SK-N-MC (cell line): Measurements from ENCODE around the gene ERCC6L.

ENCODE experiments used
- DNase-seq: peaks from one replicate; pipeline ENCODE4 v3.0.0-alpha.2; 2011; ENCODE audit warnings: low read depth, low spot score
- H3K27ac ChIP-seq: fragments of 200-600 bp; sonication (generic); 2 replicates; pipeline ENCODE4 v1.5.1; 2016; ENCODE audit warnings: mixed run types
- H3K36me3 ChIP-seq: fragments of 200-600 bp; sonication (generic); 2 replicates; pipeline ENCODE4 v1.6.1; 2017; ENCODE audit warnings: antibody characterized with exemption, low read length, mixed read lengths; ENCODE audit not compliant: insufficient read depth
- H3K4me3 ChIP-seq: fragments of 200-600 bp; sonication (generic); 2 replicates; pipeline ENCODE4 v1.5.1; 2016
- H3K9ac ChIP-seq: fragments of 200-600 bp; sonication (generic); 2 replicates; pipeline ENCODE4 v1.8.0; 2017; ENCODE audit warnings: mixed run types, mixed read lengths; ENCODE audit not compliant: insufficient read length
- H3K9me3 ChIP-seq: fragments of 200-600 bp; sonication (generic); 2 replicates; pipeline ENCODE4 v1.6.1; 2017; ENCODE audit warnings: low read depth, mild to moderate bottlenecking, antibody characterized with exemption, low read length, moderate library complexity, mixed read lengths
- EZH2 ChIP-seq: fragments of 200-600 bp; sonication (generic); IDR thresholded peaks from one replicate; pipeline ENCODE4 v1.6.1; 2017; ENCODE audit warnings: antibody characterized with exemption
- FOXP2 ChIP-seq: optimal IDR thresholded peaks from 2 replicates; pipeline ENCODE3; 2011; ENCODE audit warnings: mild to moderate bottlenecking, moderate library complexity; ENCODE audit not compliant: insufficient read depth; ENCODE audit errors: extremely low read length, control extremely low read depth
- POLR2AphosphoS5 ChIP-seq: IDR thresholded peaks from 2 replicates; pipeline ENCODE4 v1.6.1; 2012; ENCODE audit warnings: mild to moderate bottlenecking, low read depth, low read length, borderline replicate concordance

Gene ERCC6L

GRCh38 chrX:72238721-72239475 is at the start of gene ERCC6L:
Gene ERCC6L (minus strand): TSS chrX:72239027. CDS start chrX:72238911, 116 bp downstream.
- peak; percentile 30 for DNase-seq
- Histone ChIP-seq H3K9ac (peak within 1 kb of the TSS; percentile 83), H3K36me3 (peaks cover 5% of the 10 kb centered on the region; the same call in 1 of the 2 replicates), H3K9me3 (no peaks in the 10 kb centered on the region), H3K4me3 (peak within 1 kb of the TSS; percentile 85), H3K27ac (0 out of 2 replicates have a peak within 1 kb of the TSS, but pooled peaks have one; percentile 39)
- TF ChIP-seq EZH2 (no peak), POLR2AphosphoS5 (peak; percentile 80)

DNA sequence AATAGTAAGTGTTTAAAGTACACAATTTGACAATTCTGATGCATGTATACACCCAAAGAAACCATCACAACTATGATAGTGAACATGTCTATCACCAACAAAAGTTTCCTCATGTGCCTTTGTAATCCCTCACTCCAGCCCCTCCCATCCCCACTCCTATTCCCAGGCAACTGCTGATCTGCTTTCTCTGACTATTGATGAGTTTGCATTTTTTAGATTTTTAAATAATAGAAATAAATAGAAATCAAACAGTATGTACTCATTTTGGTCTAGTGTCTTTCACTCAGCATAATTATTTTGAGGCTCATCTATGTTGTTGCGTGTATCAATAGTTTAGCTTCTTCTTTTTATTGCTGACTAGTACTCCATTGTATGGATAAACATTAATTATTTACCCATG is 43.5 kb upstream of the ERCC6L start:
- no peak for DNase-seq
- Histone ChIP-seq H3K27ac (no peak overlapping the region), H3K36me3 (no peaks in the 10 kb centered on the region), H3K4me3 (no peak overlapping the region), H3K9me3 (no peaks in the 10 kb centered on the region), H3K9ac (no peak overlapping the region)
- TF ChIP-seq POLR2AphosphoS5 (no peak), FOXP2 (no peak), EZH2 (no peak)

DNA sequence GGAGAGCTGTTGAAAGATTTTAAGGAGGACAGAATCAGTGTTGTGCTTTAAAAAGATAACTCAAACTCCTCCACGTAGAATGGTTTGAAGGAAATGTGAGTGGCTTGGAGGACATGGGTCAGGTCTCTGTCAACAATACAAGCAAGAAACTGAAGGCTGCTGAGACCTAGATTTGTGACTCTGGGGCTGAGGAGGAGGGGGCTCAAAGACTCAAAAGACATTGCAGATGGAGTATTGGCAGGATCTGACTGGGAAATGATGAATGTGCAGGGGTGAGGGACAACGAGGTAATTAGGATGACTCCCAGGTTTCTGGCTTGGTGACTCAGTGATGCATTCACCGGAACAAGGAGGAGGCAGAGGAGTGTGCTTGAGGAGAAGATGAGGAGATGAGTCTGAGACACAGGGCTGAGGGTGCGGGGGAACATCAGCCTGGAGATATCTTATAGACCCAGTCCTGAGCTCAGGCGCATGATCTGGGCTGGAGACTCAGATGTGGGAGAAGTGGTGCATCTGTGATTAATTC is 41.6 kb upstream of the ERCC6L start:
- Histone ChIP-seq H3K27ac (no peak overlapping the region), H3K9me3 (no peaks in the 10 kb centered on the region), H3K36me3 (peaks cover 12% of the 10 kb centered on the region), H3K9ac (no peak overlapping the region), H3K4me3 (no peak overlapping the region)
- TF ChIP-seq POLR2AphosphoS5 (no peak), FOXP2 (no peak), EZH2 (no peak)
- DNase-seq = no peak

DNA sequence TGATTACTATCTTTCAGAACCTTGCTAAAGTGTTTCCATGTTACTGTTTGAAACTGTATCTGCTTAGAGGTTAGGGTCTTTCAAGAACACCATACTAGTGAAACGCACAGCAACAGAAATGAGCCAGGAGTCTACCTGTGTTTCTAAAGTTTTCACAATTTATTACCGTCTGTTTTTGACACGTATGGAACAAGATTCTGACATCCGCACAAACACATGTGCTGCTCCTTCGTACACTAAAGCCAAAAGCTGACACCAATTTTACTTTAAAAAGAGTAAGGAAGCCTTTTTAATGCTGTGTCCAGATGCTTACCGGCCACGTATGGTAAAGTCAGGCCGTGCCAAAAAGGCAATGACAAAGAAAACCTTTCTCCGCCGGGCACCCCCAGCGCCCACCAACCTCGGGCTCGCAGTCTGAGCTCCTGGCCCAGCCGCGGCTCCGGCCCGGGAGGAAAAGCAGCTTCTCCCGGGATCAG is 37.7 kb upstream of the ERCC6L start:
- H3K9me3 ChIP-seq = no peaks in the 10 kb centered on the region
- TF ChIP-seq FOXP2 (no peak), POLR2AphosphoS5 (no peak), EZH2 (no peak)
- peak overlapping the region; percentile 99 for H3K9ac ChIP-seq
- peak overlapping the region; percentile 88 for H3K27ac ChIP-seq
- H3K36me3 ChIP-seq = peaks cover 51% of the 10 kb centered on the region
- peak overlapping the region; percentile 84 for H3K4me3 ChIP-seq
- no peak for DNase-seq

DNA sequence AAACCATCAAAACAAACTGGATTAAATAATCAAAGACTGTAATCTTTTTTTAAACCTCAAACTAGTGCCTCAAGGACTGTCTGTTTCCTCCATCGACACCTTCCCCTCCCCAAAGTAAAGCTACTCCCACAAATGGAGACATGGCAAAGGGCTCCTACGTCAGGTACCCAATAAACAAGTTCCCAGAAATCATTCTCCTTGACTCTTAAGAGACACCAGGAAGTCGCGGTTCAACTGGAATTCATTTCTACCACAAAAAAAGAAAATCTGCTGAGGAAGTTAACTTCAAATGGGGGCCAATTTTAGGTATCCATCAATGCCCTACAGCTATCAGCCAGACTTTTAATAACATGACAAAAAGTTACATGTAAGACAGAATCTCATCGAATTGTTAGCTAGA is 35.7 kb upstream of the ERCC6L start:
- DNase-seq = no peak
- peak overlapping the region; percentile 56; the same call in 1 of the 2 replicates for H3K27ac ChIP-seq
- TF ChIP-seq EZH2 = no peak
- no peak for TF ChIP-seq FOXP2
- TF ChIP-seq POLR2AphosphoS5 = no peak
- H3K36me3 ChIP-seq = peaks cover 69% of the 10 kb centered on the region
- no peaks in the 10 kb centered on the region for H3K9me3 ChIP-seq
- peak overlapping the region; percentile 99 for H3K9ac ChIP-seq
- H3K4me3 ChIP-seq = peak overlapping the region; percentile 84

DNA sequence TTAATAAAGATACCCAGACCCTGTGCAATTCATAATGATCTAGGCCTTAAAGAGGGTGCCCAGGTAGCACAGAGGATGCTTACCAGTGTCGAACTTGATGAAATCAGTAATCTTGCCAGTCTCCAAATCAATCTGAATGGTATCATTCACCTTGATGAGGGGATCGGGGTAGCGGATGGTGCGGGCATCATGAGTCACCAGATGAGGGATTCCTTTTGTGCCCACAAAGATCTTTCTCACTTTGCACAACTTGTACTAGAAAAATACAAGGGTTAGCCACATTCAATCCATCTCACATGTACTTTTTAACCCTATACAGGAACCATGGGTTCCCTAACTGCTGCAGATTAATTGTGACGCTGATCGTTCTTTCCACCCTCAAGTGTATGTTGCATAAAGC is 34.9 kb upstream of the ERCC6L start:
- peaks cover 77% of the 10 kb centered on the region for H3K36me3 ChIP-seq
- no peak for TF ChIP-seq FOXP2
- no peak for TF ChIP-seq EZH2
- TF ChIP-seq POLR2AphosphoS5 = no peak
- peak overlapping the region; percentile 99 for H3K9ac ChIP-seq
- no peak for DNase-seq
- H3K4me3 ChIP-seq = peak overlapping the region; percentile 84; the same call in 1 of the 2 replicates
- H3K9me3 ChIP-seq = no peaks in the 10 kb centered on the region
- H3K27ac ChIP-seq = no peak overlapping the region

- Histone ChIP-seq H3K27ac (no peak overlapping the region), H3K4me3 (no peak overlapping the region), H3K36me3 (peaks cover 86% of the 10 kb centered on the region), H3K9ac (no peak overlapping the region), H3K9me3 (no peaks in the 10 kb centered on the region)
- DNase-seq = no peak
- TF ChIP-seq EZH2 = no peak
- TF ChIP-seq POLR2AphosphoS5 = no peak
- TF ChIP-seq FOXP2 = no peak
These were observed 34.0 kb upstream of the ERCC6L start for GRCh38 chrX:72272868-72273267.

DNA sequence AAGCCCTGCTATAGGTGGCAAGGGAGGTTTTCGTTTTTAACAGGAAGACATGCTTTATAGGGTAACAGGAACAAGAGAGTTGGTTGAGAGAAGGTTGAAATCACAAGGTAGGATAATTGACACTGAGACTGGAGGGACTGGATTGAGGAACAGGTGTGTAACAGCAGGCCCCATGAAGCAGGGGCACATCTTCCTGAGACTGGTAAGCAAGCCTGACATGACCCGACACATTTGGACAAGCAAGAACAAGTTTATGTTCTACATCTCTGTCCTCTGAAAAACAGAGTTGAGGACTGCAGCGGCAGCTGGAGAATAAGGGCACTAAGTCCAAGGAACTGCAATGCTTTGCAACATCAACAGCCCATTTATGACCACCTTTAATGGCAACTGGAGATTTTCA is 33.0 kb upstream of the ERCC6L start:
- Histone ChIP-seq H3K9me3 (no peaks in the 10 kb centered on the region), H3K27ac (0 out of 2 replicates have a peak overlapping the region, but pooled peaks have one; percentile 19), H3K4me3 (no peak overlapping the region), H3K9ac (no peak overlapping the region), H3K36me3 (peaks cover 91% of the 10 kb centered on the region)
- TF ChIP-seq FOXP2 (no peak), POLR2AphosphoS5 (no peak)
- DNase-seq = no peak
